D721Med (cell line): ENCODE measurements around the gene DCAF7.

Experiments
- DNase-seq: peaks from one replicate; pipeline ENCODE4 v3.0.0; 2011; ENCODE audit warnings: low spot score; ENCODE audit not compliant: insufficient read length
- FAIRE-seq: peaks from 2 replicates; lab custom pipeline; 2011; peaks lifted over from hg19 to GRCh38; lab: Jason Lieb, UNC
- TF ChIP-seq, protein P1 (sequence below): IDR thresholded peaks from 2 replicates; pipeline ENCODE4 v1.5.1; 2012; ENCODE audit warnings: mild to moderate bottlenecking, control low read depth; ENCODE audit not compliant: insufficient read depth; ENCODE audit errors: missing control alignments

Gene DCAF7

DNA sequence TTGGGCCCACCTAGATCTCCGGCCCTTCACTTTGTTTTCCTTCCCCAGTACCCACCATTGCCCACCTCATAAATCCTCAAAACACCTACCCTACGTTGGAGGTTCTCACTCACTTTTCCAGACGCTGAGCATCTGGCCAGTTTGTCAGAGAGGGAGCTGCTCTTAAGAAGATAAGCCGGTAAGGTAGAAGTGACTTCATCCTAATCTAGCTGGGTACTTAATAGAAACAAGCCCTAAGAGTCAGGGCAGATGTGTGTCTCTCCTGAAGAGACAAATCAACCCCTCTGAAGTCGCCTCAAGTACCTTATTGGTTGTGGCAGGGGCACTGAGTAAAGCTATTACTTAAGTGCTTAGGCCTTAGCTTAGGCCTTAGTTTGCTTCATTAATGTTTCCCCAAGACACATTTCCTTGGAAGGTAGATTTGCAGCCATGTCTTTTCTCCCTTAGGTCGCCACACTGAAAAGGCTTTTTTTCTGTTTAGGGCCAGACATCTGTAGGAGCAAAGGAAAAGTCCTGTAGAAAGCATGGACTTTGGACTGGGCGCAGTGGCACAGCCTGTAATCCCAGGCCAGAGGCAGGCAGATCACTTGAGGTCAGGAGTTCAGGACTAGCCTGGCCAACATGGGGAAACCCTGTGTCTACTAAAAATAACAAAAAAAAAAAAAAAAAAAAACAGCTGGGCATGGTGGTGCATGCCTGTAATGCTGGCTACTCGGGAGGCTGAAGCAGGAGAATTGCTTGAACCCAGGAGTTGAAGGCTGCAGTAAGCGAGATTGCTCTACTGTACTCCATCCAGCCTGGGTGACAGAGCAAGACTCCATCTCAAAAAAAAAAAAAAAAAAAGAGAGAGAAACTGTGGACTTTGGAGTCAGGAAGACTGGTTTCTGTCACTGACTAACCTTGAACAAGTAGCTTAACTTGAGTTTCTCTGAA lies 51.4 kb downstream of the DCAF7 start:
- TF ChIP-seq, protein P1, sequence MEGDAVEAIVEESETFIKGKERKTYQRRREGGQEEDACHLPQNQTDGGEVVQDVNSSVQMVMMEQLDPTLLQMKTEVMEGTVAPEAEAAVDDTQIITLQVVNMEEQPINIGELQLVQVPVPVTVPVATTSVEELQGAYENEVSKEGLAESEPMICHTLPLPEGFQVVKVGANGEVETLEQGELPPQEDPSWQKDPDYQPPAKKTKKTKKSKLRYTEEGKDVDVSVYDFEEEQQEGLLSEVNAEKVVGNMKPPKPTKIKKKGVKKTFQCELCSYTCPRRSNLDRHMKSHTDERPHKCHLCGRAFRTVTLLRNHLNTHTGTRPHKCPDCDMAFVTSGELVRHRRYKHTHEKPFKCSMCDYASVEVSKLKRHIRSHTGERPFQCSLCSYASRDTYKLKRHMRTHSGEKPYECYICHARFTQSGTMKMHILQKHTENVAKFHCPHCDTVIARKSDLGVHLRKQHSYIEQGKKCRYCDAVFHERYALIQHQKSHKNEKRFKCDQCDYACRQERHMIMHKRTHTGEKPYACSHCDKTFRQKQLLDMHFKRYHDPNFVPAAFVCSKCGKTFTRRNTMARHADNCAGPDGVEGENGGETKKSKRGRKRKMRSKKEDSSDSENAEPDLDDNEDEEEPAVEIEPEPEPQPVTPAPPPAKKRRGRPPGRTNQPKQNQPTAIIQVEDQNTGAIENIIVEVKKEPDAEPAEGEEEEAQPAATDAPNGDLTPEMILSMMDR, result no peak
- DNase-seq (peak; percentile 33), FAIRE-seq (no peak)

DNA sequence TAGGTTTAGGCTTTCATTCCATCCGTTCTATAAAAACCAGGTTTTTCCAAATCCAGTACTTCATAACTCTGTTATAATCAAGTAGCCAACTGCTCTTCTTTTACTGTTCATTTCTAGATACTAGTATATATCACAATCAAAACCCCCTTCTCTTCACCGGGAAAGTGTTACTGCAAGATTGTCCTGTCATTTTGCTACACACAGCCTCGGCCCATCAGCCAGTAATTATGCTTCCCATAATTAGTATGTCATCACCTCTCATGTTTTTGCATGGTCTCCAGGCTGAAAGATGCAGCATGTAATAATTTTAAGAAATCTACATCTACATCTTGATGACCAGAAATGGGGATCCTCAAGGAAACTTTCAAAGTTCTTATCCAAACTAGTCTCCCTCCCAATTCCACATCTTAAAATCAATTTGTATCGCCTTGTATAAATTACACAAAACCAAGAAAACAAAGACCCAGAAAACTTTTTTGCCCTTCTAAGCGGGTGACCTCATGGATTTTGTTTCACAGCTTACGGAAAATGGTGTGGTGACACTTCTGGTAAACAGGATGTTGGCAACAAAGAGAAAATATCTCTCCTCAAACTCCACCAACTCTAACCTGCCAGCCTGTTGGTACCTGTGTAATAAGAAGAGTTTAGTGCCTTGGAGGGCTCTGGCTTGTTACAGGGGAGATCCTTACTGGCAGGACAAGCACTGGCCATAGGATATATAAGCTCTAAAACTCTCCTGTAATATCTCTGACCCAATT lies 59.7 kb downstream of the DCAF7 start:
- DNase-seq (no peak), FAIRE-seq (no peak)
- TF ChIP-seq, protein P1, result no peak

DNA sequence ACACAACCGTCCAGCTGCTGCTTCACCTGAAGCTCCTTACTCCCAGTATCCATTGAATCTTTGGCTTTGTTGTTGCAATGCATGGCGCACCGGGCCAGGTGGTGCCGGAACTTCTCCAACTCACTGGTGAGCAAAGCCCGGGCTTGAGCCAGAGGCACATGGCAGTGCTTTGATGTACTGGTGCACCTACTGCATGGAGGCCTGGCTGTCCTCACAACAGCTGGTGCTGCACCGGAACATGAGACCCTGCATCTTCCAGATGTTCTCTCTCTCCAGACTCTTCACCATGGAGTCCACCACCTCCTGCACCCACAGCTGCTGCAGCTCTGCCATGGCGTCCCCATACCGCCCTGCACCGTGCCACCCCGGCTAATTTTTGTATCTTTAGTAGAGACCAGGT lies 60.6 kb downstream of the DCAF7 start:
- no peak for DNase-seq
- TF ChIP-seq, protein P1, result no peak
- no peak for FAIRE-seq

DNA sequence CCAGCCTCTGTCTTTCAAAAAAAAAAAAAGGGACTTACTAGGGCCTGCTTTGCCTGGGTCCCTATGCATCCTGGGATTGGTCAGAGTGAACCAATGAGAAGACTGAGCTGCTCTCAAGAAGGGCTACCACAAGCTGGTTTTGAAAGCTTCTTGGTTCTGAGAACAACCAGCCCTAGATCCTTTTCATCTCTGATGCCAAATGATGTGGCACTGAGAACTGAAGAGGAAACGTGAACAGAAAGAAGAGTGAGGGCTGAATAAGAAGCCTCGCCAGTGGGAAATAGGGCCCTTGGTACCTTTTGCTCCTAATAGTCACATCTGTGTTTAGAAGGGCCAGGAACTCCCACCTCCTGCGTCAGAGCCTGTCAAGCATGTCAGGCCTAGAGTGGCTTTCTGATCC lies 61.1 kb downstream of the DCAF7 start:
- DNase-seq, result no peak
- TF ChIP-seq, protein P1, result no peak
- no peak for FAIRE-seq

DNA sequence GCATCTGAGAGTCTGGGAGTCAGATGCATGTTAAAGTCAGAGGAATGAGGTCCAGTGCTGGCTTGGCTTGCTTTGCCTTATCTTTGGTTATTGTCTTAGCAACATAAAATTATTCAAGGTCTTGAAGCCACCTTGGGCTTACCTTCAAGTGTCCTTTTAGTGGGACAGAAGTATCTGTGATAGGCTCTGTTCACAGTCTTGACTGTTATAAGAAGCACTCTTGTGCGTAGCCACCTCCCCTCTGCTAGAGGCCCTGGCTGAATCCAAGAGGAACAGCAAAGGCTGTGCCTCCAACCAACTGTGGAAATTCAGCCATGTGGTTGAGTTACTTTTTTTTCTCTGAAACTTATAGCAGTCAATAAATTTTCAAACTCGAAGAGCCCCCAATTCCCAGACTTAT lies 63.4 kb downstream of the DCAF7 start:
- FAIRE-seq (no peak), DNase-seq (no peak)
- TF ChIP-seq, protein P1, result no peak

DNA sequence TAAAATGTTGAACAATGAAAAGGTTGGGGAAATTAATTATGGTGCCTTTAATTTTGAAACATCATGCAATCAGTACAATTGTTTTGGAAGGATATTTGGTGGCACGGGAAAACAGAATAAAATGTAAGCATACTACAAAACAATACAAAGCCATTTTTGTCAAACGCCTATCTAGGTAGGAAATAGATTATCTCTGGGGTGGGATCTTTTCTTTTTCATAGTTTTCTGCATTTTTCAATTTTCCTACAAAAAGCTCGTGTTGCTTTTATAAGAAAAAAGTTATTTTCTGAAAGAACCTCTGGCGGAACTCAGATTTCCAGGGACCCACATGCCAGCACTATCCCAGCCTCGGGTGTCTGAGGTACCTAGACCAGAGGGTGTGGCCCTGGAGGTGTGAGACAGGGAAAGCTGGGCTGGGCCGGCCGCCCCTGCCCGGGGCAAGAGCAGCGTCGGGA lies 71.0 kb downstream of the DCAF7 start:
- TF ChIP-seq, protein P1, result no peak
- DNase-seq (no peak), FAIRE-seq (no peak)
